SU-DHL-6 (cell line): ENCODE results near the gene CTBP1.

ENCODE experiments used
- EZH2phosphoT487 ChIP-seq: fragments of 200-600 bp; sonication (generic), shearing (Covaris generic); conservative IDR thresholded peaks from 2 replicates; pipeline ENCODE4 v1.6.1; 2018; ENCODE audit warnings: mild to moderate bottlenecking, antibody characterized with exemption, low read length, moderate library complexity, mixed read lengths
- TF ChIP-seq, protein P1 (sequence below): fragments of 200-600 bp; sonication (generic); IDR thresholded peaks from one replicate; pipeline ENCODE4 v1.5.1; 2017; ENCODE audit warnings: antibody characterized with exemption, mild to moderate bottlenecking, low read length, moderate library complexity; ENCODE audit not compliant: insufficient read depth, poor library complexity, severe bottlenecking

GRCh38 chr4:1194010-1194900, 54.7 kb downstream of the CTBP1 start:
- TF ChIP-seq, protein P1, sequence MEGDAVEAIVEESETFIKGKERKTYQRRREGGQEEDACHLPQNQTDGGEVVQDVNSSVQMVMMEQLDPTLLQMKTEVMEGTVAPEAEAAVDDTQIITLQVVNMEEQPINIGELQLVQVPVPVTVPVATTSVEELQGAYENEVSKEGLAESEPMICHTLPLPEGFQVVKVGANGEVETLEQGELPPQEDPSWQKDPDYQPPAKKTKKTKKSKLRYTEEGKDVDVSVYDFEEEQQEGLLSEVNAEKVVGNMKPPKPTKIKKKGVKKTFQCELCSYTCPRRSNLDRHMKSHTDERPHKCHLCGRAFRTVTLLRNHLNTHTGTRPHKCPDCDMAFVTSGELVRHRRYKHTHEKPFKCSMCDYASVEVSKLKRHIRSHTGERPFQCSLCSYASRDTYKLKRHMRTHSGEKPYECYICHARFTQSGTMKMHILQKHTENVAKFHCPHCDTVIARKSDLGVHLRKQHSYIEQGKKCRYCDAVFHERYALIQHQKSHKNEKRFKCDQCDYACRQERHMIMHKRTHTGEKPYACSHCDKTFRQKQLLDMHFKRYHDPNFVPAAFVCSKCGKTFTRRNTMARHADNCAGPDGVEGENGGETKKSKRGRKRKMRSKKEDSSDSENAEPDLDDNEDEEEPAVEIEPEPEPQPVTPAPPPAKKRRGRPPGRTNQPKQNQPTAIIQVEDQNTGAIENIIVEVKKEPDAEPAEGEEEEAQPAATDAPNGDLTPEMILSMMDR, result no peak
- no peak for TF ChIP-seq EZH2phosphoT487
